PFSK-1 (cell line): ENCODE data around the gene PITRM1.

Experiments
- FOXP2 ChIP-seq: optimal IDR thresholded peaks from 2 replicates; pipeline ENCODE3; 2011; ENCODE audit warnings: borderline replicate concordance, control low read depth, inconsistent platforms; ENCODE audit not compliant: insufficient read depth; ENCODE audit errors: extremely low read length, extremely low read depth
- POLR2AphosphoS5 ChIP-seq: IDR thresholded peaks from 2 replicates; pipeline ENCODE4 v1.6.1; 2012; ENCODE audit warnings: low read depth, mild to moderate bottlenecking, control low read depth, low read length, moderate library complexity
- SIN3A ChIP-seq: IDR thresholded peaks from 2 replicates; pipeline ENCODE4 v1.6.1; 2012; ENCODE audit warnings: mild to moderate bottlenecking, low read length, moderate library complexity, borderline replicate concordance; ENCODE audit not compliant: insufficient read depth
- TAF1 ChIP-seq: IDR thresholded peaks from 2 replicates; pipeline ENCODE4 v1.6.1; 2012; ENCODE audit warnings: low read length, control low read depth, borderline replicate concordance; ENCODE audit not compliant: insufficient read depth
- TF ChIP-seq, protein P1 (sequence below), 2 experiments: IDR thresholded peaks; 2 replicates each; pipeline versions ENCODE4 v1.6.1 to v1.8.0; 2011 to 2012; ENCODE audit warnings: low read depth in 2 of 2, low read length in 2 of 2, control low read depth in 1 of 2, inconsistent platforms in 1 of 2, mild to moderate bottlenecking in 1 of 2, moderate library complexity in 1 of 2; ENCODE audit not compliant: insufficient read depth in 1 of 2

The PITRM1 gene

DNA sequence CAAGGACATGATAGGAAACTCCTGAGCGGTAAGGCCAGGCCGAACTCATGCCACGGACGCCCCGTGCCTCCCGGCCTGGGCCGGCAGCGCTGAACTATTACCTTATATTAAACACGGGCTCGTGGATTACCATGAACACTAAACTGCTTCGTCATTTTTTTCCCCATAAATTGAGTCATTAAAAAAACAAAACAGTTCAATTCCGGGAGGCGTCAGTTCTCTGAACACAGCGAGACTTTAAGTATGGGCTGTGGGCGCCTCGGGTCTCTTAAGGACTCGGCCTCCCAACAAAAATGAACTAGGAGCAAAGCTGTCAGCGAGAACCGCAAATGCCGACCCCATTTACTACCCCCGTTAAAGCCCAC lies 519 bp downstream of the PITRM1 start:
- no peak for TF ChIP-seq POLR2AphosphoS5
- TF ChIP-seq TAF1 = no peak
- TF ChIP-seq SIN3A = no peak
- TF ChIP-seq, protein P1, sequence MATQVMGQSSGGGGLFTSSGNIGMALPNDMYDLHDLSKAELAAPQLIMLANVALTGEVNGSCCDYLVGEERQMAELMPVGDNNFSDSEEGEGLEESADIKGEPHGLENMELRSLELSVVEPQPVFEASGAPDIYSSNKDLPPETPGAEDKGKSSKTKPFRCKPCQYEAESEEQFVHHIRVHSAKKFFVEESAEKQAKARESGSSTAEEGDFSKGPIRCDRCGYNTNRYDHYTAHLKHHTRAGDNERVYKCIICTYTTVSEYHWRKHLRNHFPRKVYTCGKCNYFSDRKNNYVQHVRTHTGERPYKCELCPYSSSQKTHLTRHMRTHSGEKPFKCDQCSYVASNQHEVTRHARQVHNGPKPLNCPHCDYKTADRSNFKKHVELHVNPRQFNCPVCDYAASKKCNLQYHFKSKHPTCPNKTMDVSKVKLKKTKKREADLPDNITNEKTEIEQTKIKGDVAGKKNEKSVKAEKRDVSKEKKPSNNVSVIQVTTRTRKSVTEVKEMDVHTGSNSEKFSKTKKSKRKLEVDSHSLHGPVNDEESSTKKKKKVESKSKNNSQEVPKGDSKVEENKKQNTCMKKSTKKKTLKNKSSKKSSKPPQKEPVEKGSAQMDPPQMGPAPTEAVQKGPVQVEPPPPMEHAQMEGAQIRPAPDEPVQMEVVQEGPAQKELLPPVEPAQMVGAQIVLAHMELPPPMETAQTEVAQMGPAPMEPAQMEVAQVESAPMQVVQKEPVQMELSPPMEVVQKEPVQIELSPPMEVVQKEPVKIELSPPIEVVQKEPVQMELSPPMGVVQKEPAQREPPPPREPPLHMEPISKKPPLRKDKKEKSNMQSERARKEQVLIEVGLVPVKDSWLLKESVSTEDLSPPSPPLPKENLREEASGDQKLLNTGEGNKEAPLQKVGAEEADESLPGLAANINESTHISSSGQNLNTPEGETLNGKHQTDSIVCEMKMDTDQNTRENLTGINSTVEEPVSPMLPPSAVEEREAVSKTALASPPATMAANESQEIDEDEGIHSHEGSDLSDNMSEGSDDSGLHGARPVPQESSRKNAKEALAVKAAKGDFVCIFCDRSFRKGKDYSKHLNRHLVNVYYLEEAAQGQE (IDR thresholded peaks at IDR 0.05; ENCODE audit: insufficient read depth in 1 of 2, low read depth in 2 of 2, low read length in 2 of 2) = no peak
- no peak for TF ChIP-seq FOXP2

DNA sequence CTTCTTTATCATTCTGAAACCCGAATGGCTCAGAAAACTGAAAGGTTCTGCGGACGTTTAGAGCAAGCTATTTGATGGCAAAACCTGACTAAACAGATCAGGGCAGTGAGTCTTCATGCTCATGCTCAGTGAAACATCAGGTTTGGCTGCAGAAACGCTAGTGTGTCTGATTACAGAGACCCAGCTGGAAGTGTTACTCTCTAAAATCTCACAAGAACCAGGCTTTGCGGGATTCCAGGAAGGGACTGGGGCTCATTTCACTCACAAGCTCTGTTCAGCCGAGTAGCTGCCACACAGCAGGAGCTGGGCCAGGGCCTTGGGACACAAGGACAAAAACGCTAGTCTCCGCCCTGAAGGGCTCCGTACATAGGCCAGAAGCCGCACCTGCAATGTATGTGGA lies 2.9 kb downstream of the PITRM1 start:
- TF ChIP-seq, protein P1 (IDR thresholded peaks at IDR 0.05; ENCODE audit: insufficient read depth in 1 of 2, low read depth in 2 of 2, low read length in 2 of 2) = no peak
- no peak for TF ChIP-seq TAF1
- TF ChIP-seq FOXP2 = no peak
- TF ChIP-seq POLR2AphosphoS5 = no peak
- no peak for TF ChIP-seq SIN3A

DNA sequence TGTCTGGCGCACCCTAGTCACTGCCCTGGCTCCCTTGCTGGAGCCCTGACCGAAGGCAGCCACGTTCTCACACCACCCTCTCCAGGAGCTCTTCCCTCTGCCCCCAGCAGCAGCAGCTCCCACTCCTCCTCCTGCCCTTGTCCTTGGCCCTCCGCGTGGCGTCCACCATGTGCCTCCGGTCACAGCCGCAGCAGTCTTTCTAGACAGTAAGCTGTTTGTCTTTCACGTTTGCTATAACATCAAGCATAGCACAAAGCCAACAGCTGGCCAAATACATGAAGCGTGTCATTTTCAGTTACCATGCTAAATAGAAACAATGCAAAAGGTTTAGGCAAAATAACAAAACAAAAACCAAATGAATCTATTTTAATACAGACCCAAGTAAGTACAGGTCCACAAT lies 3.3 kb downstream of the PITRM1 start:
- no peak for TF ChIP-seq FOXP2
- TF ChIP-seq, protein P1 (IDR thresholded peaks at IDR 0.05; ENCODE audit: insufficient read depth in 1 of 2, low read depth in 2 of 2, low read length in 2 of 2) = no peak
- TF ChIP-seq TAF1 = no peak
- no peak for TF ChIP-seq POLR2AphosphoS5
- no peak for TF ChIP-seq SIN3A

DNA sequence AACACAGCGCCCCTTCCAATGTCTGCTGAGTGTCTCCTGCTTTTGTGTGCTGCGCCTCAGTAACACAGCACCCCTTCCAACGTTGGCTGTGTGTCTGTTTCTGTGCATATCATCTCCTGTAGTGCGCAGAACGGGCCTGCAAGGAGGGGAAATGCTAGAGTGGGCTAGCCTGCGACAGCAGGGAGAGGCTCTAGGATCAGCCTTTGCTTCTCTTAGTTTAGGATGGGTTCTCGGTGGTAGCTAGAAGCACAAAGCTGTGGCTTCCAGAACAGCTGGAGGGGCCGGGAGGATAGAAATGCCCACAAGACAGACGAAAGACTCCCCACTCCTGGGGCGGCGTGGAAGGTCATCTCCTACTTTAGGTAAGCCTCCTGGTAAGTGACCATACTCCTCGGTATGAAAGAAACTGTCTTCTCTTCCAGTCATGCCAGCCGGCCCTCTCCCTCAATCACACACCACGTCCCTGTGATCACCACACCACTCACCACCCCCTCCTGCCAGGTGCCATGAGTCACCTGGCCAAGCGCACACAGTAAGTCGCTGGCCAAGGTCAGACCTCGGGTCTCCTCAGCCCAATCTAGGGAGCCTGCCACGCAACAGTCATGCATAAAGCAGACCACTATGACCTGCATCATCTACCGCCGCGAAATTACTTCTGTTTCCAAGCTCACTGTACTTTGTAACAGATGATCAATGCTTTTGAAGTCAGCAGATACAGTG lies 4.8 kb downstream of the PITRM1 start:
- TF ChIP-seq FOXP2 = no peak
- TF ChIP-seq, protein P1 (IDR thresholded peaks at IDR 0.05; ENCODE audit: insufficient read depth in 1 of 2, low read depth in 2 of 2, low read length in 2 of 2) = no peak
- no peak for TF ChIP-seq TAF1
- TF ChIP-seq SIN3A = no peak
- no peak for TF ChIP-seq POLR2AphosphoS5
